ENCODE data around the gene RHOB. TPM values are rescaled to one million over a fixed set of nuclear protein-coding genes. Genes with fewer than 3 reads are reported as not detected.
A peak's percentile ranks its signal among the peaks of the same experiment; 100 is the strongest.

Gene RHOB
- total RNA-seq, 1 donor: 528 TPM

- no peak for DNase-seq (ENCODE audit: low read depth in 2 of 3, low spot score in 2 of 3)
Measured at GRCh38 chr2:20421988-20422370, 24.9 kb upstream of the RHOB start.

GRCh38 chr2:20422402-20423271, 24.2 kb upstream of the RHOB start:
- peak in 1 of 3 donors; percentile 29 for DNase-seq (ENCODE audit: low read depth in 2 of 3, low spot score in 2 of 3)

- DNase-seq (ENCODE audit: low read depth in 2 of 3, low spot score in 2 of 3): no peak
Measured at GRCh38 chr2:20423359-20423758, 23.5 kb upstream of the RHOB start.

- DNase-seq (ENCODE audit: low read depth in 2 of 3, low spot score in 2 of 3): no peak
Measured at GRCh38 chr2:20423847-20424246, 23.0 kb upstream of the RHOB start.

- DNase-seq (ENCODE audit: low read depth in 2 of 3, low spot score in 2 of 3): peak in 2 of 3 donors; percentile 76 to 87
Measured at GRCh38 chr2:20424300-20425290, 22.3 kb upstream of the RHOB start.

- no peak for DNase-seq (ENCODE audit: low read depth in 2 of 3, low spot score in 2 of 3)
Measured at GRCh38 chr2:20425371-20425881, 21.4 kb upstream of the RHOB start.

GRCh38 chr2:20425884-20426283, 21.0 kb upstream of the RHOB start:
- no peak for DNase-seq (ENCODE audit: low read depth in 2 of 3, low spot score in 2 of 3)

GRCh38 chr2:20427931-20428526, 18.8 kb upstream of the RHOB start:
- DNase-seq (ENCODE audit: low read depth in 2 of 3, low spot score in 2 of 3): no peak

- DNase-seq (ENCODE audit: low read depth in 2 of 3, low spot score in 2 of 3): no peak
Measured at GRCh38 chr2:20428717-20429490, 18.0 kb upstream of the RHOB start.

- DNase-seq (ENCODE audit: low read depth in 2 of 3, low spot score in 2 of 3): no peak
Measured at GRCh38 chr2:20429528-20429927, 17.3 kb upstream of the RHOB start.

- DNase-seq (ENCODE audit: low read depth in 2 of 3, low spot score in 2 of 3): no peak
Measured at GRCh38 chr2:20430035-20430434, 16.8 kb upstream of the RHOB start.

GRCh38 chr2:20430461-20431300, 16.2 kb upstream of the RHOB start:
- DNase-seq (ENCODE audit: low read depth in 2 of 3, low spot score in 2 of 3): no peak

GRCh38 chr2:20431301-20431698, 15.6 kb upstream of the RHOB start:
- no peak for DNase-seq (ENCODE audit: low read depth in 2 of 3, low spot score in 2 of 3)

GRCh38 chr2:20431772-20432171, 15.1 kb upstream of the RHOB start:
- no peak for DNase-seq (ENCODE audit: low read depth in 2 of 3, low spot score in 2 of 3)

- DNase-seq (ENCODE audit: low read depth in 2 of 3, low spot score in 2 of 3): no peak
Measured at GRCh38 chr2:20432714-20433113, 14.2 kb upstream of the RHOB start.

GRCh38 chr2:20433249-20433648, 13.6 kb upstream of the RHOB start:
- no peak for DNase-seq (ENCODE audit: low read depth in 2 of 3, low spot score in 2 of 3)

GRCh38 chr2:20433946-20434553, 12.8 kb upstream of the RHOB start:
- DNase-seq (ENCODE audit: low read depth in 2 of 3, low spot score in 2 of 3): no peak

- no peak for DNase-seq (ENCODE audit: low read depth in 2 of 3, low spot score in 2 of 3)
Measured at GRCh38 chr2:20434588-20435294, 12.1 kb upstream of the RHOB start.

Data from hematopoietic multipotent progenitor cell (in vitro differentiated cells).